HG02943 (cell line): ENCODE results near the gene KRT82.
"Not testable (repeated sequence)": the region's sequence is repeated elsewhere in the genome, so short reads cannot be mapped to it uniquely, and the experiment has no call there.

Experiments used
- ATAC-seq: cut with Tn5 transposase; IDR thresholded peaks from one replicate; pipeline ENCODE4 v1.9.1; 2021; ENCODE audit warnings: mild to moderate bottlenecking, low read depth, moderate library complexity; ENCODE audit not compliant: unreplicated experiment

KRT82 gene

GRCh38 chr12:52347551-52348510 is 58.3 kb downstream of the KRT82 start:
- no peak for ATAC-seq

- ATAC-seq = no peak
Observed at GRCh38 chr12:52347016-52347415, 59.1 kb downstream of the KRT82 start.

- no peak for ATAC-seq
Observed at GRCh38 chr12:52346593-52346992, 59.5 kb downstream of the KRT82 start.

GRCh38 chr12:52345041-52345440 is 61.1 kb downstream of the KRT82 start:
- not testable (repeated sequence) for ATAC-seq

GRCh38 chr12:52344111-52344510 is 62.0 kb downstream of the KRT82 start:
- no peak for ATAC-seq
